Measurements from ENCODE around the gene PARL.

DNA sequence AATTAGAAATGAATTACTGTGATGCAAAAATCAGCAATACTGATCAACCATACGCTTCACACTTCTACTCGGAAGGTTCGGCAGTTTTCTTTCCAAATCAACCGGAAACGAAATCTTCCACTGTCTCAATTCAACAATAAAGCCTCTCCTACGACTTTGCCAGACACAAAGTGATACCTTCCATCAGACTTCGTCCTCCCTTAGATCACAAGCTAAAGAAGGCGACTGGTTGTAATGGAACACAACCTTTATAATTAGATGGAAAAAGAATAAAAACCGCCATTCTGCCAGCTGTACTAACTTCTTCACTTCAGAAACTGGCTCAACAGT, 618 bp downstream of the PARL start:
- TF ChIP-seq POLR2A (IDR thresholded peaks at IDR 0.05) = no peak
- TF ChIP-seq, protein P1, sequence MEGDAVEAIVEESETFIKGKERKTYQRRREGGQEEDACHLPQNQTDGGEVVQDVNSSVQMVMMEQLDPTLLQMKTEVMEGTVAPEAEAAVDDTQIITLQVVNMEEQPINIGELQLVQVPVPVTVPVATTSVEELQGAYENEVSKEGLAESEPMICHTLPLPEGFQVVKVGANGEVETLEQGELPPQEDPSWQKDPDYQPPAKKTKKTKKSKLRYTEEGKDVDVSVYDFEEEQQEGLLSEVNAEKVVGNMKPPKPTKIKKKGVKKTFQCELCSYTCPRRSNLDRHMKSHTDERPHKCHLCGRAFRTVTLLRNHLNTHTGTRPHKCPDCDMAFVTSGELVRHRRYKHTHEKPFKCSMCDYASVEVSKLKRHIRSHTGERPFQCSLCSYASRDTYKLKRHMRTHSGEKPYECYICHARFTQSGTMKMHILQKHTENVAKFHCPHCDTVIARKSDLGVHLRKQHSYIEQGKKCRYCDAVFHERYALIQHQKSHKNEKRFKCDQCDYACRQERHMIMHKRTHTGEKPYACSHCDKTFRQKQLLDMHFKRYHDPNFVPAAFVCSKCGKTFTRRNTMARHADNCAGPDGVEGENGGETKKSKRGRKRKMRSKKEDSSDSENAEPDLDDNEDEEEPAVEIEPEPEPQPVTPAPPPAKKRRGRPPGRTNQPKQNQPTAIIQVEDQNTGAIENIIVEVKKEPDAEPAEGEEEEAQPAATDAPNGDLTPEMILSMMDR (IDR thresholded peaks at IDR 0.05) = no peak

All from tibial nerve (tissue), 3 donors.